GM23338 (cell line): ENCODE data around the gene SLC8A3. TPM values are rescaled to one million over a fixed set of nuclear protein-coding genes. Genes with fewer than 3 reads are reported as not detected.

ENCODE experiments used
- ATAC-seq: fragments of 200-7000 bp; cut with Tn5 transposase; 3 replicates; pipeline ENCODE4 v1.9.1; 2020
- DNase-seq: peaks from one replicate; pipeline ENCODE4 v3.0.0-alpha.2; 2015; ENCODE audit warnings: low spot score
- H2AFZ ChIP-seq: fragments of 200-600 bp; sonication (generic); 2 replicates; pipeline ENCODE4 v1.8.0; 2016; ENCODE audit warnings: antibody characterized with exemption, mild to moderate bottlenecking, moderate library complexity
- H3F3A ChIP-seq: fragments of 200-600 bp; sonication (generic); replicated peaks from 2 replicates; pipeline ENCODE4 v1.8.0; 2017; ENCODE audit warnings: antibody characterized with exemption, mixed run types, low read depth
- H3K27ac ChIP-seq: fragments of 200-600 bp; sonication (generic); 2 replicates; pipeline ENCODE4 v1.6.1; 2016; ENCODE audit warnings: low read depth
- H3K27me3 ChIP-seq: fragments of 200-600 bp; sonication (generic); 2 replicates; pipeline ENCODE4 v1.8.0; 2016; ENCODE audit warnings: mild to moderate bottlenecking, mixed run types, moderate library complexity; ENCODE audit not compliant: insufficient read depth
- H3K36me3 ChIP-seq: fragments of 200-600 bp; sonication (generic); 2 replicates; pipeline ENCODE4 v1.8.0; 2016; ENCODE audit warnings: mild to moderate bottlenecking; ENCODE audit not compliant: insufficient read depth
- H3K4me1 ChIP-seq: fragments of 200-600 bp; sonication (generic); 2 replicates; pipeline ENCODE4 v1.8.0; 2016; ENCODE audit warnings: mild to moderate bottlenecking, moderate library complexity; ENCODE audit not compliant: insufficient read depth
- H3K4me2 ChIP-seq: fragments of 200-600 bp; sonication (generic); 2 replicates; pipeline ENCODE4 v1.7.1; 2017; ENCODE audit warnings: mixed run types
- H3K4me3 ChIP-seq: fragments of 200-600 bp; sonication (generic); 2 replicates; pipeline ENCODE4 v1.6.1; 2016; ENCODE audit warnings: mixed run types
- H3K79me2 ChIP-seq: fragments of 200-600 bp; sonication (generic); replicated peaks from 2 replicates; pipeline ENCODE4 v1.8.0; 2017; ENCODE audit warnings: mild to moderate bottlenecking; ENCODE audit not compliant: insufficient read depth
- H3K9me2 ChIP-seq: fragments of 200-600 bp; sonication (generic); 2 replicates; pipeline ENCODE4 v1.8.0; 2017; ENCODE audit not compliant: insufficient read depth
- H4K20me1 ChIP-seq: fragments of 200-600 bp; sonication (generic); replicated peaks from 2 replicates; pipeline ENCODE4 v1.8.0; 2017; ENCODE audit warnings: mild to moderate bottlenecking; ENCODE audit not compliant: insufficient read depth
- H3K27ac Mint-ChIP-seq: 2 replicates; pipeline ENCODE4 v1.8.0; 2020; ENCODE audit warnings: inconsistent platforms, mild to moderate bottlenecking, moderate library complexity, mixed read lengths
- H3K27me3 Mint-ChIP-seq: 3 replicates; pipeline ENCODE4 v1.8.0; 2022; ENCODE audit warnings: low read depth, mild to moderate bottlenecking, moderate library complexity, mixed read lengths, inconsistent platforms; ENCODE audit not compliant: insufficient read depth, poor library complexity
- H3K36me3 Mint-ChIP-seq: 3 replicates; pipeline ENCODE4 v1.8.0; 2021; ENCODE audit warnings: low read depth, mild to moderate bottlenecking, inconsistent platforms, moderate library complexity, mixed read lengths
- H3K4me1 Mint-ChIP-seq: 3 replicates; pipeline ENCODE4 v1.8.0; 2020; ENCODE audit warnings: mild to moderate bottlenecking, inconsistent platforms, mixed read lengths
- H3K4me3 Mint-ChIP-seq: 3 replicates; pipeline ENCODE4 v1.8.0; 2021; ENCODE audit warnings: moderate library complexity, mild to moderate bottlenecking, inconsistent platforms, mixed read lengths
- H3K9me3 Mint-ChIP-seq: 3 replicates; pipeline ENCODE4 v1.8.0; 2020; ENCODE audit warnings: moderate library complexity, mild to moderate bottlenecking, inconsistent platforms, mixed read lengths
- CREB1 ChIP-seq: fragments of 250-450 bp; sonication (Bioruptor Pico); IDR thresholded peaks from 2 replicates; pipeline ENCODE4 v1.5.0; 2020; ENCODE audit warnings: low read depth, mild to moderate bottlenecking, moderate library complexity
- CTCF ChIP-seq, 2 experiments: fragments of 200-600 bp in 1 of 2; sonication (generic) in 1 of 2; conservative IDR thresholded peaks; 2 replicates each; pipeline versions ENCODE4 v1.5.1 to v1.6.1; 2016 to 2017; ENCODE audit warnings: antibody characterized with exemption in 2 of 2, low read depth in 2 of 2, mild to moderate bottlenecking in 2 of 2, moderate library complexity in 1 of 2
- ETS1 ChIP-seq: IDR thresholded peaks from 2 replicates; pipeline ENCODE4 v1.6.1; 2016; ENCODE audit warnings: antibody characterized with exemption
- EZH2 ChIP-seq: fragments of 200-600 bp; sonication (generic); IDR thresholded peaks from one replicate; pipeline ENCODE4 v1.8.0; 2017; ENCODE audit warnings: antibody characterized with exemption, mild to moderate bottlenecking, low read depth; ENCODE audit not compliant: unreplicated experiment
- JUNB ChIP-seq: IDR thresholded peaks from one replicate; pipeline ENCODE4 v1.6.1; 2016; ENCODE audit warnings: antibody characterized with exemption; ENCODE audit not compliant: unreplicated experiment
- NANOG ChIP-seq: IDR thresholded peaks from 2 replicates; pipeline ENCODE4 v1.6.1; 2016; ENCODE audit warnings: antibody characterized with exemption, borderline replicate concordance
- POLR2AphosphoS5 ChIP-seq: IDR thresholded peaks from 2 replicates; pipeline ENCODE4 v1.6.1; 2016; ENCODE audit warnings: antibody characterized with exemption, low read depth
- REST ChIP-seq: IDR thresholded peaks from one replicate; pipeline ENCODE4 v1.6.1; 2018; ENCODE audit warnings: antibody characterized with exemption; ENCODE audit not compliant: unreplicated experiment
- ZNF114 ChIP-seq: fragments of 250-450 bp; sonication (Bioruptor Pico); IDR thresholded peaks from 2 replicates; pipeline ENCODE4 v1.5.0; 2020; ENCODE audit warnings: mild to moderate bottlenecking, moderate library complexity
- ZNF331 ChIP-seq: fragments of 250-450 bp; sonication (Bioruptor Pico); IDR thresholded peaks from 2 replicates; pipeline ENCODE4 v1.5.0; 2020; ENCODE audit warnings: low read depth, mild to moderate bottlenecking, moderate library complexity
- polyA plus RNA-seq: library from polyadenylated mRNA; unstranded; fragments of >200 nt; fragmentation: Nextera tagmentation; extraction: Ambion mirVana; gene quantifications from 2 replicates; pipeline ENCODE4 v1.2.1, GENCODE V29; 2016
- total RNA-seq: library from RNA; depleted of rRNA; stranded (reverse); fragments of >200 nt; shearing (Covaris generic); gene quantifications from 2 replicates; pipeline ENCODE4 v1.2.3, GENCODE V29; 2014

Gene SLC8A3
- total and polyA plus RNA-seq, 2 experiments from 2014 or later: 0.82 to 2.0 TPM

- Histone ChIP-seq H3K4me3 (no peak overlapping the region), H3K27ac (no peak overlapping the region), H4K20me1 (no peaks in the 10 kb centered on the region), H3F3A (no peaks in the 10 kb centered on the region), H3K36me3 (no peaks in the 10 kb centered on the region), H3K79me2 (no peaks in the 10 kb centered on the region), H3K4me2 (no peak overlapping the region), H3K9me2 (peaks cover 2% of the 10 kb centered on the region; the same call in 1 of the 2 replicates), H2AFZ (no peak overlapping the region), H3K4me1 (no peaks in the 10 kb centered on the region), H3K27me3 (no peaks in the 10 kb centered on the region)
- TF ChIP-seq ETS1 (no peak), NANOG (no peak), ZNF114 (CRISPR knock-in tag) (no peak)
- DNase-seq: no peak
- Mint-ChIP-seq H3K27ac (no peak overlapping the region), H3K9me3 (no peaks in the 10 kb centered on the region; the same call in 2 of the 3 replicates), H3K4me1 (peaks cover 5% of the 10 kb centered on the region; the same call in 2 of the 3 replicates), H3K36me3 (no peaks in the 10 kb centered on the region), H3K27me3 (peaks cover 4% of the 10 kb centered on the region), H3K4me3 (no peak overlapping the region)
- ATAC-seq: no peak
Observed at GRCh38 chr14:70000601-70001000, 188.2 kb downstream of the SLC8A3 start.

GRCh38 chr14:69999261-69999674, 189.5 kb downstream of the SLC8A3 start:
- Mint-ChIP-seq H3K27me3 (peaks cover 3% of the 10 kb centered on the region), H3K27ac (no peak overlapping the region), H3K36me3 (no peaks in the 10 kb centered on the region), H3K4me3 (no peak overlapping the region), H3K4me1 (peaks cover 12% of the 10 kb centered on the region; the same call in 2 of the 3 replicates), H3K9me3 (no peaks in the 10 kb centered on the region; the same call in 2 of the 3 replicates)
- Histone ChIP-seq H3K4me1 (no peaks in the 10 kb centered on the region), H3K9me2 (peaks cover 3% of the 10 kb centered on the region; the same call in 1 of the 2 replicates), H3F3A (no peaks in the 10 kb centered on the region), H2AFZ (no peak overlapping the region), H3K79me2 (no peaks in the 10 kb centered on the region), H3K36me3 (no peaks in the 10 kb centered on the region), H4K20me1 (no peaks in the 10 kb centered on the region), H3K27me3 (no peaks in the 10 kb centered on the region), H3K4me3 (no peak overlapping the region), H3K27ac (no peak overlapping the region), H3K4me2 (no peak overlapping the region)
- DNase-seq (no peak), ATAC-seq (no peak)
- TF ChIP-seq CTCF (conservative IDR thresholded peaks at IDR 0.05; ENCODE audit: low read depth in 2 of 2): no peak
- TF ChIP-seq ZNF114 (CRISPR knock-in tag): no peak
- TF ChIP-seq ZNF331 (CRISPR knock-in tag): no peak
- no peak for TF ChIP-seq JUNB
- no peak for TF ChIP-seq POLR2AphosphoS5
- no peak for TF ChIP-seq EZH2
- no peak for TF ChIP-seq REST
- no peak for TF ChIP-seq ETS1
- no peak for TF ChIP-seq NANOG
- no peak for TF ChIP-seq CREB1
